Measurements from ENCODE around the gene DSC3.

- TF ChIP-seq CTCF (IDR thresholded peaks at IDR 0.05 in 2 of 3, conservative IDR thresholded peaks at IDR 0.05 in 1 of 3; ENCODE audit: borderline replicate concordance in 1 of 3, insufficient read depth in 1 of 3, low read depth in 2 of 3, low read length in 2 of 3) (no peak), SP1 (IDR thresholded peaks at IDR 0.05; ENCODE audit: low read depth) (no peak), RAD21 (IDR thresholded peaks at IDR 0.05; ENCODE audit: low read depth) (no peak), EZH2phosphoT487 (IDR thresholded peaks at IDR 0.05; ENCODE audit: borderline replicate concordance) (no peak), ATF3 (IDR thresholded peaks at IDR 0.05) (no peak), SIN3A (IDR thresholded peaks at IDR 0.05; ENCODE audit: low read depth) (no peak)
These were observed 23.7 kb upstream of the DSC3 start for GRCh38 chr18:31066266-31066665.
